HG03103 (cell line): ENCODE measurements around the gene LGI2.

Experiments used
- ATAC-seq: cut with Tn5 transposase; IDR thresholded peaks from one replicate; pipeline ENCODE4 v1.9.1; 2021; ENCODE audit warnings: low read depth; ENCODE audit not compliant: unreplicated experiment

Gene LGI2

DNA sequence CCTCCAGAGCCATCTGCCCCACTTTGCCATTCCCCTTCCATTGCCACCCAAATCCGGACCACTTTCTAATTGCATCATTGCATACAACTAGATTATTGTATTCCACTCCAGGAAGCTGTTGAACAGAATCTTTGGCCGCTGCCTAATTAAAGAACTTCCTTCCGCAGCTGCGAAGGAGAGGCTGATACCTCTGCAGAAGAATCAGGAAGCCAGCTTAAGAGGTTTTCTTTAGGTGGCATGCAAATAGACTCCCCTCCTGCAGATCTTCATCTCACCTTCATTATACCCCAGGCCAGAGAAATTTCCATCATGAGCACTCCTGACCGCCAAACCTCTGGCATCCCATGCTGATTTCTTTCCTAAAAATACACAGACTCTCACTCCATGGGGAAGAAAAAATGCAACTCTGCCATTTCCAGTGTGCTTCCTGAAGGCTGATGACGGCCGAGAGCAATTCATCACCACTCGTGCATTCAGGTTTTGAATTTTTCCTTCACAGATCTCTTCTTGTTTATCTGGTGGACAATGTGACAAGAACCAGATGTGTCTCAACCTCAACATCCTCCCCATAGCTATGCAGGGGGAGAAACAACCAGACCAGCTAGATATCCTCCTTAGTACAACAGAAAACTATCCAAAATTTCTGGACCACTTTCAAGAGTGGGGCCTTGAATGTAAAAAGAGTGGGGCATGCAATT, 31.2 kb downstream of the LGI2 start:
- no peak for ATAC-seq

DNA sequence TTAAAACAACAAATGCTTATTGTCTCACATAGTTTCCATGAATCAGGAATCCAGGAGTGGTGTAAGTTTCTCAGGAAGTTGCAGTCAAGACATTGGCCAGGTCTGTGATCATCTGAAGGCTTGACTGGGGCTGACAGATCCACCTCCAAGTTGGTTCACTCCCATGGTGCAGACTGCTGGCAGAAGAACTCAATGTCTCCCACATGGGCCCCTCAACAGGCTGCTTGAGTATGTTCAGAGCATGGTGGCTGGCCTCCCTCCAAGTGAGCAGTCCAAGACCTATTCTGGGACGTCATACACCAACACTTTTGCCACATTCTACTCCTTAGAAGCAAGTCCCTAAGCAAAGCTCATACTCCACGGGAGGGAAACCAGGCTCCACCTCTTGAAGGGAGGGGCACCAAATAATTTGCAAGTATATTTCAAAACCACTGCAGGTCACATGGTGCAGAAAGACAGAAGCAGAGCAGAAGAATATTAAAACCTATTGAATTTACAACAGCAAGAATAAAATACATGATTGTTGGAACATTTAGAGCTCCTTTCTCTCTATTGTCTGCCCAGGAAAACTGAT, 35.3 kb downstream of the LGI2 start:
- ATAC-seq: no peak

DNA sequence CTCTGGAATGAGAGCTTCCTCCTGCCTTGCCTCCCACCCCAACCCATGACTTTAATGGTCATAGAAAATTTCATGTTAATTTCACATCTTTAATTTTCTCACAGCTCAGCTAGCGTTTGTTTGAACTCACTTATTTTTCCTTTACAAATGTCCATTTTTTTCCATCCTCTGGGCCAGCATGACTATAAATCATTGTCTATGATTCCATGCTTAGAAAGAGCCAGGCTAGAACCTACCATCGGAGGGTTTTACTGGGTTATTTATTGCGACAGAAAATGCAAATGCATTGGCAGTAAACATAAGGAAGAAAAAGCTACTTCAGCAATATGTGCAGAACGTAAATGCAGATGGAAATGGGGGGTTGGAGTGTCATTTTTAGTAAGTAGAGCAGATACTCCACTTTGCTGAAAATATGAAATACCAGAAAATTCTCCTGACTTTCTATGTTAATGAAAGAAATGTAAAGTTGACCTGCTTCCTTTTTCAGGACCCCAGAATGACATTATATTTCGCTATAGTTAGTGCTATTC, 37.1 kb downstream of the LGI2 start:
- no peak for ATAC-seq

DNA sequence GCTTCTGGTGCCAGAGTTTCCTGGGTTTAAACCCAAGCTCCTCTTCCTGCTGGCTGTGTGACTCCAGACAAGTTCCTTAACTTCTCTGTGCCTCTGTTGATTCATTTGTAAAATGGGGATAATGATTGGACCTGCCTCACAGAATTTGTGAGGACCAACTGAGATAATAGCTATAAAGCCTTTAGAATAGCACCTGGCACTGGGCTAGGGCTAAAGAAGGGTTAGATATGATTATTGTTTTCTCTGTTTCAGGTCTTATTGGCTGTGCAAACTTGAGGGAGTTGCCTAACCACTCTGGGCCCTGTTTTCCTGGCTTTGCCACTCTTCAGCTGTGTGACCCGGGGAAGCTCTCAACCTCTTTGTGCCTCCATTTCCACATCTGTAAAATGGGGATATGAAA, 37.8 kb downstream of the LGI2 start:
- ATAC-seq: no peak

DNA sequence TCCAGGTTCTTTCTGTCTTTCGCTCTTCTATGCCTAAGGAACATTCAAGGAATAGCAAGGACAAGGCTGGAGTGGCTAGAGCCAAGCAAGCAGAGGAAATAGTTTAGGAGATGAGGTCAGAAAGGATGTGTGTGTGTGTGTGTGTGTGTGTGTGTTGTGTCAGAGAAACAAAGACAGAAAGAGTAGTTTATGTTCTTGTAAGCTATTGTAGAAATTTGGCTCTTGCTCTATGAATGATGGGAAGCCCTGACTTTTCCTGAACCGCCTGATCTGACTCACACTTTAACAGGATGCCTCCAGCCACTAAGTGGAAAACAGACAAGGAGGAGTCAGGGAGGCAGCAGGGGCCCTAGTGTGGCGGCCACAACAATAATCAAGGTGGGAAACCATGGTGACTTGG, 39.7 kb downstream of the LGI2 start:
- no peak for ATAC-seq

DNA sequence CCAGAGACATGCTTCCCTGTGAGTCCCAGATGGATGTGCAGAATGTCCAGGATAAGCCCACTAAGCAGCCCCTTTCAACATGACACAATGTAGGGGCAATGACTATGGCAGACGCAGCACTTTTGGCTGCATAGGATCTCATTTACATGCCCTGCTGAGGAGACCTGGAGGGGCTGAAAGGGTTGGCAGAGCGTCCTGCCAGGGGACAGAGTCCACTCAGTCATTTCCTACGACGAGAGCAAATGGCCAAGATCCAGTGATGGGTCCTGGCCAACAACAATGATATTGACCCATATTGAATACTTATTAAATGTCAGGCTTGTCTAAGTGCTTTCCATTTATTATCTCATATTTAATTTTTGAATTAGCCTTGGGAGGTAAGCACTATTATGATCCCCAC, 41.4 kb downstream of the LGI2 start:
- no peak for ATAC-seq

DNA sequence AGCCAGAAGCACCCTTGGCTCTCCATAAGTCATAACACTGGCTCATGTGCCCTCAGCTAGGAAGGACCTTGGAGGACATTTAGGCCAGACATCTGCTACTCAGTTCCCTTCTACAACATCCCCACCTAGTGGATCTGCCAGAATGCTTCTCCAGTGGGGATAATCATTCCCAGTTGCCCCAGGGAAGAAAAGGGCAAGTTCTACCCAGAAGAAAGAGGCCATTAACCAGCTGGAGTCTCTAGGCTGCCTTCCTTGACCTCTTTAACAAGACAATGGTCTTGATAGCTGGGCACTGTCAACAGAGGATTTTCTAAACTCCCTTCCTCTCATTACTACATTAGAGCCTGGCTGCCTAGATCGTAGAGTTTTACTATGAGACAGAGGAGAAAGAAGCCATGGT, 42.0 kb downstream of the LGI2 start:
- no peak for ATAC-seq

DNA sequence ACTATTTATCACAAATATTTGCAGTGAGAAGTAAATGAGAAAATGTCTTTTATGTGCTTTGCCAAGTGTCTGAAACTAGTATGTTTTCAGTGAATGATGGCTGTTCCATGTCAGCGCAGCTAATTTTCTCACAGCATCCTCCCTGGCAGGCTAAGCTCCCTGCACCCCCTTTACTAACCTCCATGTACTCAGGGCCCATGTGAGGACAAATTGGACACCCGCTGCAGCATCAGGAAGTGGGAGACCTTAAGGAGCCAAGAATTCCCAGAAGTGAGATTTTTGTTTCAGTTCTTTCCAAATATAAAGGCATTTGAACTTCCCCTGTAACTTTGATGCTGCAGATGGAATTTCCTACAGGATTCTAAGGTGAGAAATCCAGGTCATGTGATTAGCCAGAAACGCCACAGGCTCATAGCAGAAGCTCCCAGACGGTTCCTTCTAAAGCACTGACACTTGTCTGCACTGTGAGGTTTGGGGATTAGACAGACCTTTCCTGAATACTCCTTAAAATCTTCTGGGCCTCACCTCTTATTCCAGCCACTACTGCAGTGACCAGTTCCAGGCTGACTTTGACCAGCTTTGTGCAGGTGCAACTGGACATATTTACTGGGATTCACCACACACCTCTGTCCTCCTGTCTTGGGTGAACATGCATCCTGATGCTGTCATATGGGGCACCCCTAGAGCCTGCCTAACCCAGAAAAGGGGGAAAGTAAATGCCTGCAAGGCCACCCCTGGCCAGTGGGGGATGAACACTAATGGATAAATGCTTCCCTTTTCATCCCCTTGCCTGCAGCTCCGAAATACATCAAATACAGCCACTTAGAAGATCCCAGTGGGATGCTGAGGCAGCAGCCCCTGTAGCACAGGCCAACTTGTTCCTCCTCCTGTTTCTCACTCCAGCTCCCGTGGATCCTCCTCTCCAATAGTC, 45.9 kb downstream of the LGI2 start:
- ATAC-seq: no peak

DNA sequence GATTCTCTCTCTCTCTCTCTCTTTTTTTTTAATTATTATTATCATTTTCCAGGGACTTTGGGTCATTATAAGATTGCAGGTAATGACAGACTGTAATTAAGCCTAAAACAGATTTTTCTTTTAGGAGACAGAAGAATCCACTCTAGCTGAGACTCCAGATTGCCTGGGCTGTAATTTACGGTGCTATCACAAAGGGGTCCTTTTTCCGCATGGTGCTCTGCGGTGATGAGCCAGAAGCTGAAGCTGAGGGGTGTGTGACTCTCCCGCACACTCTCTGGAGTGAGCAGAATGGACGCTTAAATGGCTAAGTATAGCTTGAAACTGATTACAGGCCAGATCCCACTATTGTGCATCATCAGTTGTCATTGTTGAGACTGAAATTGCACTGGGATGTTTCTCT, 50.0 kb downstream of the LGI2 start:
- no peak for ATAC-seq

DNA sequence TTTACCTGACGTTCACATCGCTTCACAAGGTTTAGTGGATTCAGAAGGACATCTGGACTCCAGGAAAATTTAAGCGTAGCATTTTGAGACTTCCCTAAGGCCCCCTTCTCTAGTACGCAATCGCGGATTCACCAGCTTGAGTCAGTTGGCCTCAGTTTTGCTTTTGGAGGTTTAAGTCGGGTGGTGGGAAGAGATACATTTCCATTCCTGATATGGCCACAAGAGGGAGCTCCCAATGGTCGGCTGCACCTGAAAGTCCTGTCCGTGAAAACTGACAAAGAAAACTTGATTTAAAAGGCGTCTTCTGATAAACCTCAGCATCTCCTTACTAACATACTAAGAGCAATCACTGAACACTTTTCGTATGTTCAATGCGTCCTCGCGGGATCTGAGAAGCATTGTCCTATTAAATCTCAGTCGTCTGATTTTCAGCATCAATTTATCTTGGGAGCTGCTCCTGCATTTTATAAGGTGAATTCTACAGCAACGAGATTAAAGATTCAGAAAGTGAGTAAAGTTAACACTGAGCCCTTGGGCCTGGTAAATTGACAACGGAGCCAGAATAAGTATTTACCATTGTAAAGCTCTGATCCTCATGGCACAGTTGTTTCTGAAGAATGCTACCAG, 50.6 kb downstream of the LGI2 start:
- no peak for ATAC-seq

DNA sequence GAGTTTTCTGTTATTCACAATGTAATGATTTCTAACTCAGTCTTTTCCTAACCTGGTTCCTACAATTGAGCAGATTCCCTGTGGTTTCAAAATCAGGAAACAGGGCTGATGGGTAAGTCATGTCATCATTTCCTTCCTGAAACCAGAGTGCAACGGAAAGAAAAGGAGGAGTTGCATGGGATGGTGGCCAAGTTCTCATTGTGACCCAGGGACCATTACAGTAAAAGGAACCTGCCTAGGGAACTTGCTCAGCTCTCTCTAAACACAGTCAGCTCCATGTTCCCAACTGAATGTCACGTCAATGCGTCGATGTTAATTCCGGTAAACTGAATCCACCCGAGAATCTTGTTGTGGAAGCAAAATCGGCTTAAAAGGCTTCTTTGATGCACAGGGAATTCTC, 51.2 kb downstream of the LGI2 start:
- no peak for ATAC-seq

DNA sequence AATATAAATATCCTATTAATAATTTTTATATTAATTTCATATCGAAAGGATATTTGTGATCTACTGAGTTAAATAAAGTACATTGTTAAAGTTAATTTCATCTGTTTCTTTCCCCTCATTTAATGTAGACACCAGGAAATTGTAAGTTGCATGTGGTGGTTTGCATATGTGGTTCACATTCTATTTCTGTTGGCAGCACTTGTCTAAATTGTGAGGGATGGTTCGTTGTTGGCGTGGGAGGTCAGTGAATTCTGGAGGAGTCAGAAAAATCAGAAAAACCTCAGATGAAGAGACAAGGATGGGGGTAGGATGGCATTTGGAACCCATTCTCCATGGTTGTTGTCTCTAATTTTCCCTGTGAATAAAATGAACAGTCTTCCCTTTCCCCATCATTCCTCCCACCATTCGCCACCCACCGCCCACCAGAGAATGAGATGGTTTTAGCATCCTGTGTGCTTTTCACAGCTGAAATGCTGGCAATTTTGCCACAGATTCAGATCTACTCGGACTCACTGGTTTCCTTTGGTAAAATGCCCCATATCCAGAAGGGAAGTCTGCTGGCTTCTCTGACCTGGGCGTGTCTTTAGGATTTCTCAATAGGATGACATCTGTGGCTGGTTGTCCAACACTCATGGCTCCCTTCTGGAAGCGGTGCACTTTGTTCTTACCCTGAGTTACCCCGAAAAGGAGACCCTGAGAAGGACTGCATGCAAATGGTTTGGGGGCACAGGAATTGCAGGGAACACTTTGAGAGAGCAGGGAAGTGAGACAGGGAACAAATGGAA, 52.3 kb downstream of the LGI2 start:
- ATAC-seq: no peak

DNA sequence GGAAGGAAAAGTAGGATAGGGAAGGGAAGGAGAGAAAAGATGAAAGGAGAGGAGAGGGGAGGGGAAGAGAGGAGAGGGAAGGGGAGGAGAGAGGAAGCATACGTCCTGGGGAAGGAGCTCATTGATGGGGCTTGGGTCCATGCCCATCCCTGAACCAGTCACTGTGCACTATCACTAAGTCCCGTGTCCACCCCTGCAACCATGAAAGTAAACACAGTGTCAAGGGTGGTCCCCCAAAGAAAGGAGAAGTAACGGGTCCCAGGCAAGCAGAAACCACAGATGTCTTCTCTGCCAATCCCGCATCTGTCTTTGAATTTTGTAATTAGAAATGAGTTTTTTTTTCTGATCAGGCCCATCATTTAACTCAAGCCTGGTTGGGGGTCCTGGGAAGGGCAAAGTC, 55.2 kb downstream of the LGI2 start:
- ATAC-seq: no peak

DNA sequence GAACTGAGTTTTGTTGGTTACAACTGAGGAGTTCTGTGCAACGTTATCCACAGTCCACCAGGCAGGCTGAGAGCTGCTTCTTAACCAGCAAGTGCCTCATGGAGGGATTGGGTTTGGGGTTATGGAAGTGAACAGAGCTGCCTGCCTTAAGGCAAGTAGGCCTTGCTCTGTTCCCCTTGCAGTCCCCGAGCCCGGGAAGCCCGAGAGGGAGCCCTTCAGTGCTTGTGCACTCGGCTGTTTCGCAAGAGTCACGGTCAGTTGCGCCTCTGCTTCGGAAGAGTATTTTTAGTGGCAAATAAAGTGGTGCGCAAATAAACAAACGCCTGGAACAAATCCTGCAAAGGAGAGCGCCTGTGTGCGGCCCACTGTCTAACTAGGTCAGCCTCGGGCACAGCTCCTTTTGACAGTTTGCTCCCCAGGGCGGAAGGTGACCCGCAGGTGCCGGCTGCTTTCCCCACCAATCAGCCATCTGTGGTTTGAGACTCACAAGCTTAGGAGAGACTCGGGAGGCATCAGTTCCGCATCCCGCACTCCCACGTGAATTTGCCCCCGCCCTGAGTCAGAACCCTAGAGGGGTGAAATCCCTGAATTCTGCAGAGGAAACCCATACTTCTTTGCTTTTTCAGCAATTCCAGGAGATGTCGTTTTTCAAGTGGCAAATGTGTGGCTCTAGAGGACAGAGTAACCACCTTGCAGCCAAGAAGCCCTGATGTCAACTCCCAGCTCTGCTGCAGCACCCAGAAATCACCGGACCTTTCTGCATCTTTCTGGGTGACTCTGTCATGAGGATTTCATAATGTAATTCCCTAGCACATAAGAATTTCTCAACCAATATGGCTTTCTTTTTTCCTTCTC, 56.8 kb downstream of the LGI2 start:
- ATAC-seq: no peak

DNA sequence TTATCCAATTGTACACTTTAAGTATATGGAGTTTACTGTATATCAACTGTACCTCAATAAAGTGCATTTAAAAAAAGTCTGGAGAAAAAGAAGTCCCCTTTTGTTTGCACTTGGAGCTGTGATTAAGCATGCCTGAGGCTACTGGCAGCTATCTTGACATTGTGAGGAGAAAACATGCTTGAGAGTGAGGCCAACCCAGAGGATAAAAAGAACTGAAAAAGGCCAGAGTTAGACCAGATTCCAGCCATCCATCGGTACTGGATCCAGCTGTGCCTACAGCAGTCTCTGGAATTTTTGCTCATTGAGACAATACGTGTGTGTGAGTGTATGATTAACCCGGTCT, 57.4 kb downstream of the LGI2 start:
- no peak for ATAC-seq

DNA sequence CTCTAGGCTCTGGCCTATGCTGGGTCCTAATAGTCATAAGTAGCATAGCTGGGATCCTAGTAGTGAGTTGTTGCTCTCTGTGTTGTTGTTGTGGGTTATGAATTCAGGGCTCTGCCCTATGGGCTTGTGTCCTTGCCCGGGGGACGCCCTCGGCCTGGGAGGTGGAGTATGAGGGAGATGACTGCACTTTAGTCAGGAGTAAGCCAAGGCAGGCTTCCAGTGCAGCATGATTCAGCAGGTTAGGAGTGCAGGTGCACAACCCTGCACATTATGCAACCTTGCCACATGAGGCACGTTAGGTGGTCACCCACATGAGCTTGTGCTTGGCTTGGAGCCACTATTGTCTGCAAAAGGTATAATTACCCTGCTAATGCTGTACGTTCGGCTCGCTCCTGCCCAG, 59.6 kb downstream of the LGI2 start:
- ATAC-seq: no peak

DNA sequence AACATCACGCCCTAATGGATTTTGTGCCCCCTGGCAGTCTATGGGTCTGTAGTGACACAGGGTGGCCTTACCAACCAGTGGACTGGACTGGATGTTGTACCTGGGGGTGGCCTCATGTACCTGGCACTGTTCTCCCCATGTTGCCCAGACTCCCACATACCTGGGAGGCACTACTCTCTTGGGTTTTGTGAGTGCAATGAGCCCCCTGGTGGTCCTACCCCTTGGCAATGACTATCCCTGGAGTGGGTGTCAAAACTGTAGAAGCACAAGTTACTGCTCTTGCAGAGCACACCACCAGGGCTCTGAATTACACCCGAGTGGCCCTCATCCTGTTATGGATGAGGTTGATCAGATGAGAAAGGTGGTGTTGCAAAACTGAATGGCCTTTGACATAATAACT, 60.1 kb downstream of the LGI2 start:
- ATAC-seq: no peak

DNA sequence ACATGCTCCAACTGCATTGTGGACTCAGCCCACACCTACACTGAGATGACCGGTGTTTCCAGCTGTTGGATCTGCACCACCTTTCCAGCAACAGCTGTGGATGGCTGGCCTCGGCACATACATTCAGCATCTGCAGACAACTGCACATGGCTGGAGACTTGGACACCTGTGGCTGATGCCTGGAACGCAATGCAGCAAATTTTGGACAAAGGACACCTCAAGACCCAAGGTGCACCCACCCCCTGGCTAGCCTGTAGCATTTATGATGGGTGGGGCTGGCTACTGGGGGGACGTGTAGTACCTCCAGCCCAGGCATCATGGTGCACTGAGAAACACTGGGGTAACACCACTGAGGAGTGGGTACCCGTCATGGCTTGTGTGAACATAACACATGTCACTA, 60.6 kb downstream of the LGI2 start:
- no peak for ATAC-seq

DNA sequence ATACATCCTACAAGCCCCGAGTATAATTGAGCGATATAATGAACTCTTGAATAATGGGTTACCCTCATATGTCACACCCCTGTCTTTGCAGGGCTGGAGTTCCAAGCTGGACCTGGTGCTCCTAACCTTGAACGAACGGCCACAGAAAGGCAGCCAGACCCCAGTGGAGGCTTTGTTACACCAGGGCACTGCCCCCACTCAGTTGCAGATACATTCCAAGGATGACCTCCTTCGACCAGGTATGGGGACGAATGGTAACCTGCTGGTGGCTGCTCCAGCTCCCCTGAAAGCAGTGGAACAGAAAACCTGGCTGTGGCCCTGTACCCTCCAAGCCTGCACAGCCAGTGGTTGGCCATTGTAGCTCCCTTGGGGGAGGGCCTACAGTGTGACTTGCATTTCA, 61.3 kb downstream of the LGI2 start:
- no peak for ATAC-seq
